HepG2 (cell line): ENCODE results near the gene MLLT1. TPM values are rescaled to one million over a fixed set of nuclear protein-coding genes. Genes with fewer than 3 reads are reported as not detected.

ENCODE experiments used
- ATAC-seq: fragments of 200-7000 bp; cut with Tn5 transposase; 3 replicates; pipeline ENCODE4 v1.9.1; 2020; ENCODE audit warnings: mild to moderate bottlenecking, moderate library complexity
- BruUV-seq: library from RNA; stranded (reverse); fragments of 400-500 nt; replicated peaks from 2 replicates; lab custom pipeline; 2021; lab: Mats Ljungman, UMichigan
- CTCF ChIA-PET: fragments of 300-600 bp; formaldehyde crosslinking; extraction: SDS; loops from one replicate; lab custom pipeline; 2021; ENCODE audit warnings: low total read pairs, inconsistent platforms, low intra/inter-chr PET ratio; lab: Yijun Ruan, JAX
- POLR2A ChIA-PET: fragments of 350-600 bp; sonication (Branson Sonifier 250); formaldehyde crosslinking; loops from one replicate; lab custom pipeline; 2020; ENCODE audit warnings: antibody characterized with exemption, inconsistent platforms; lab: Yijun Ruan, JAX
- DNase-seq: peaks from one replicate; pipeline ENCODE4 v3.0.0-alpha.2; 2015; ENCODE audit warnings: low spot score
- FAIRE-seq: peaks from 3 replicates; lab custom pipeline; 2011; peaks lifted over from hg19 to GRCh38; lab: Jason Lieb, UNC
- H2AFZ ChIP-seq: one replicate; pipeline ENCODE4 v1.6.1; 2011; ENCODE audit warnings: low read length, inconsistent platforms
- H3K27ac ChIP-seq: fragments of 300-600 bp; 3 replicates; pipeline ENCODE4 v1.8.0; 2011; ENCODE audit warnings: mixed run types, mild to moderate bottlenecking, mixed read lengths, low read length, inconsistent platforms; ENCODE audit not compliant: insufficient read depth; ENCODE audit errors: extremely low read length
- H3K27me3 ChIP-seq, 2 experiments: fragments of 200-600 bp in 1 of 2; 2 replicates in 1 of 2; 3 replicates in 1 of 2; pipeline versions ENCODE4 v1.6.0 to v1.8.0; 2011; ENCODE audit warnings: low read length in 2 of 2, mild to moderate bottlenecking in 2 of 2, moderate library complexity in 2 of 2, inconsistent platforms in 1 of 2; ENCODE audit not compliant: insufficient read depth in 2 of 2, control insufficient read depth in 1 of 2
- H3K36me3 ChIP-seq, 2 experiments: fragments of 200-600 bp in 1 of 2; replicated peaks in 1 of 2; 2 replicates in 1 of 2; 3 replicates in 1 of 2; pipeline versions ENCODE4 v1.5.1 to v1.8.0; 2011; ENCODE audit warnings: low read length in 2 of 2, inconsistent platforms in 1 of 2; ENCODE audit not compliant: insufficient read depth in 2 of 2, control insufficient read depth in 1 of 2
- H3K4me1 ChIP-seq: 2 replicates; pipeline ENCODE4 v1.5.1; 2012; ENCODE audit warnings: low read length, inconsistent platforms; ENCODE audit not compliant: insufficient read depth
- H3K4me2 ChIP-seq: 2 replicates; pipeline ENCODE4 v1.6.0; 2011; ENCODE audit warnings: low read depth, low read length, inconsistent platforms
- H3K4me3 ChIP-seq, 3 experiments: fragments of 200-600 bp in 1 of 3; sonication (generic), shearing (Covaris generic) in 1 of 3; replicated peaks in 1 of 3; 2 replicates each; pipeline ENCODE4 v1.5.1; 2011 to 2016; ENCODE audit warnings: low read length in 3 of 3, inconsistent platforms in 2 of 3, low read depth in 2 of 3, mild to moderate bottlenecking in 2 of 3, control low read depth in 1 of 3, mixed read lengths in 1 of 3; ENCODE audit not compliant: insufficient read depth in 1 of 3
- H3K79me2 ChIP-seq: one replicate; pipeline ENCODE4 v1.6.1; 2011; ENCODE audit warnings: low read length, inconsistent platforms; ENCODE audit not compliant: insufficient read depth
- H3K9ac ChIP-seq: 2 replicates; pipeline ENCODE4 v1.6.0; 2011; ENCODE audit warnings: mild to moderate bottlenecking, low read depth, low read length, inconsistent platforms; ENCODE audit not compliant: insufficient read depth
- H3K9me3 ChIP-seq: 2 replicates; pipeline ENCODE4 v1.5.1; 2012; ENCODE audit warnings: mild to moderate bottlenecking, low read length
- H4K20me1 ChIP-seq: 2 replicates; pipeline ENCODE4 v1.6.0; 2011; ENCODE audit warnings: inconsistent platforms, mild to moderate bottlenecking, low read length, moderate library complexity; ENCODE audit not compliant: insufficient read depth
- AHR ChIP-seq: IDR thresholded peaks from 2 replicates; pipeline ENCODE4 v1.6.1; 2018; ENCODE audit warnings: missing genetic modification reagents, missing compliant biosample characterization
- KDM2A ChIP-seq: sonication (generic); formaldehyde crosslinking; IDR thresholded peaks from 2 replicates; pipeline ENCODE4 v1.4.0; 2020; ENCODE audit warnings: low read depth, missing genetic modification reagents, borderline replicate concordance
- RXRA ChIP-seq: sonication (generic); formaldehyde crosslinking; IDR thresholded peaks from 2 replicates; pipeline ENCODE4 v1.5.1; 2020; ENCODE audit warnings: missing genetic modification reagents
- SIX4 ChIP-seq: sonication (generic); formaldehyde crosslinking; IDR thresholded peaks from 2 replicates; pipeline ENCODE4 v1.4.0; 2020; ENCODE audit warnings: missing genetic modification reagents
- TBL1XR1 ChIP-seq: fragments of 150-350 bp; IDR thresholded peaks from 2 replicates; pipeline ENCODE4 v1.6.1; 2014; ENCODE audit warnings: borderline replicate concordance, low read length; ENCODE audit not compliant: partially characterized antibody
- ZNF160 ChIP-seq: sonication (generic); formaldehyde crosslinking; IDR thresholded peaks from 2 replicates; pipeline ENCODE4 v1.8.0; 2022; ENCODE audit warnings: mild to moderate bottlenecking, inconsistent platforms, missing genetic modification reagents
- ZNF780A ChIP-seq: sonication (generic); formaldehyde crosslinking; IDR thresholded peaks from 2 replicates; pipeline ENCODE4 v1.8.0; 2022; ENCODE audit warnings: mild to moderate bottlenecking, missing genetic modification reagents, moderate library complexity
- ZNF878 ChIP-seq: sonication (generic); formaldehyde crosslinking; IDR thresholded peaks from 2 replicates; pipeline ENCODE4 v1.8.1; 2023; ENCODE audit warnings: mild to moderate bottlenecking, missing genetic modification reagents, moderate library complexity
- WGBS: methylation state at CpG from one replicate; pipeline ENCODE4 v1.1.6; 2017; ENCODE audit warnings: low lambda C conversion rate; 5-methylcytosine and 5-hydroxymethylcytosine counted together
- in situ Hi-C: cut with HindIII; loops from 2 replicates; pipeline ENCODE4 v1.10.0; 2017; ENCODE audit warnings: low pct_unique_long_range_greater_than_20kb; ENCODE audit not compliant: extremely low pct_ligation_motif_present
- intact Hi-C: fragments of 100-400 bp; cut with micrococcal nuclease; formaldehyde crosslinking; loops from one replicate; pipeline ENCODE4 v1.10.0; 2022; ENCODE audit not compliant: unreplicated experiment
- polyA plus RNA-seq, 8 experiments: library from polyadenylated mRNA; depleted of rRNA in 3 of 8; stranded (reverse) in 7 of 8; unstranded in 1 of 8; fragments of >200 nt; fragmentation: Illumina TruSeq in 4 of 8; extraction: Trizol in 4 of 8; gene quantifications; 2 replicates each; pipeline versions ENCODE4 v1.2.1 to v1.2.3, GENCODE V29; 2011 to 2016; ENCODE audit warnings: low read depth in 4 of 8, missing spikeins in 1 of 8, mixed read lengths in 1 of 8; ENCODE audit not compliant: insufficient read depth in 1 of 8
- total RNA-seq, 5 experiments: library from RNA; depleted of rRNA; stranded (reverse); fragments of >200 nt; fragmentation: Illumina TruSeq; extraction: Trizol; gene quantifications; 2 replicates each; pipeline ENCODE4 v1.2.3, GENCODE V29; 2016; ENCODE audit warnings: low read depth in 1 of 5
- TF ChIP-seq, protein P1 (sequence below): sonication (generic); formaldehyde crosslinking; IDR thresholded peaks from 2 replicates; pipeline ENCODE4 v1.4.0; 2020; ENCODE audit warnings: missing genetic modification reagents, borderline replicate concordance
- TF ChIP-seq, protein P2 (sequence below): sonication (generic); formaldehyde crosslinking; IDR thresholded peaks from 2 replicates; pipeline ENCODE4 v1.5.1; 2020; ENCODE audit warnings: mild to moderate bottlenecking, moderate library complexity, missing genetic modification reagents
- TF ChIP-seq, protein P3 (sequence below): sonication (generic); formaldehyde crosslinking; IDR thresholded peaks from 2 replicates; pipeline ENCODE4 v1.4.0; 2020; ENCODE audit warnings: missing genetic modification reagents
- TF ChIP-seq, protein P4 (sequence below): sonication (generic); formaldehyde crosslinking; IDR thresholded peaks from 2 replicates; pipeline ENCODE4 v1.5.0; 2020; ENCODE audit warnings: mild to moderate bottlenecking, missing genetic modification reagents, borderline replicate concordance

MLLT1 gene
- total and polyA plus RNA-seq, 2 of the 13 experiments (the other 11 are each of a cell fraction or from before 2014, with no cell fraction given), result 11.7 to 12.2 TPM

DNA sequence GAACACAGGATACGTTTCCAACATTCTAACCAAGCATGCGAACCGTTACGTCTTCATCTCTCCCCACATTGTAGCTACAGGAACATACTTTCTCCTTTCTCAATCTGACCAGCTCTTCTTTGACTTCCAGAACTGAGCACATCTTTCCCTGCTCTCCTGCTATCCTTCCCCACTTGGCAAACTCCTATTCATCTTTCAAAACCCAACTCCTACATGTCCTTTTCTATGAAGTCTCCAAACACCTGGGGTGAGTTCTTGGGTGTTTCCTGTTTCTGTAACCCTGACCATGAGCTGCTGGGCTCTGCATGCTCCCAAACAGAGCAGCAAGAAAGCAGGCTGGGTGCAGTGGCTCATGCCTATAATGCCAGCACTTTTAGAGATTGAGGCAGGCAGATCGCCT is 47.0 kb upstream of the MLLT1 start (continued):
- TF ChIP-seq, protein P1, sequence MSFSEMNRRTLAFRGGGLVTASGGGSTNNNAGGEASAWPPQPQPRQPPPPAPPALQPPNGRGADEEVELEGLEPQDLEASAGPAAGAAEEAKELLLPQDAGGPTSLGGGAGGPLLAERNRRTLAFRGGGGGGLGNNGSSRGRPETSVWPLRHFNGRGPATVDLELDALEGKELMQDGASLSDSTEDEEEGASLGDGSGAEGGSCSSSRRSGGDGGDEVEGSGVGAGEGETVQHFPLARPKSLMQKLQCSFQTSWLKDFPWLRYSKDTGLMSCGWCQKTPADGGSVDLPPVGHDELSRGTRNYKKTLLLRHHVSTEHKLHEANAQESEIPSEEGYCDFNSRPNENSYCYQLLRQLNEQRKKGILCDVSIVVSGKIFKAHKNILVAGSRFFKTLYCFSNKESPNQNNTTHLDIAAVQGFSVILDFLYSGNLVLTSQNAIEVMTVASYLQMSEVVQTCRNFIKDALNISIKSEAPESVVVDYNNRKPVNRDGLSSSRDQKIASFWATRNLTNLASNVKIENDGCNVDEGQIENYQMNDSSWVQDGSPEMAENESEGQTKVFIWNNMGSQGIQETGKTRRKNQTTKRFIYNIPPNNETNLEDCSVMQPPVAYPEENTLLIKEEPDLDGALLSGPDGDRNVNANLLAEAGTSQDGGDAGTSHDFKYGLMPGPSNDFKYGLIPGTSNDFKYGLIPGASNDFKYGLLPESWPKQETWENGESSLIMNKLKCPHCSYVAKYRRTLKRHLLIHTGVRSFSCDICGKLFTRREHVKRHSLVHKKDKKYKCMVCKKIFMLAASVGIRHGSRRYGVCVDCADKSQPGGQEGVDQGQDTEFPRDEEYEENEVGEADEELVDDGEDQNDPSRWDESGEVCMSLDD (CRISPR knock-in tag), result no peak
- TF ChIP-seq SIX4 (CRISPR knock-in tag), result no peak
- no peak for TF ChIP-seq RXRA (CRISPR knock-in tag)
- no peak for TF ChIP-seq ZNF878 (CRISPR knock-in tag)
- no peak for TF ChIP-seq TBL1XR1
- TF ChIP-seq AHR, result no peak
- TF ChIP-seq, all 625 proteins: peak for 0

DNA sequence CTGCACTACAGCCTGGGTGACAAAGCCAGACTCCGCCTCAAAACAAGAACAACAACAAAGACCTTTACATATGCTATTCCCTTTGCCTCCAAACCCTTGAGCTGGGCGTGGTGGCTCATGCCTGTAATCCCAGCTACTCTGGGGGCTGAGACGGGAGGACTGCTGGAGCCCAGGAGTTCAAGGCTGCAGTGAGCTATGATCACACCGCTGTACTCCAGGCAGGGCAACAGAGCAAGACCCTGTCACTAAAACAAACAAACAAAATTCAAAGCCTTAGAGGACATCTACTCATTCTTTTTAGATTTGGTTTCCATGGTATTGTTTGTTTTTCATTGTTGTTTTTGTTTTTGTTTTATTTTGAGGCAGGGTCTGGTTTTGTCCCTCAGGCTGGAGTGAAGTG is 45.8 kb upstream of the MLLT1 start:
- 7% methylated on average over 4 of the region's 4 CpGs for WGBS
- no peak for ATAC-seq
- Histone ChIP-seq H3K36me3 (no peaks in the 10 kb centered on the region), H3K27ac (no peak overlapping the region), H3K4me2 (no peak overlapping the region), H4K20me1 (no peaks in the 10 kb centered on the region), H2AFZ (no peak overlapping the region), H3K4me1 (no peaks in the 10 kb centered on the region), H3K27me3 (peaks cover 0 to 6% of the 10 kb centered on the region in 2 experiments; a peak in 3 of 5 replicates), H3K79me2 (no peaks in the 10 kb centered on the region), H3K4me3 (no peak overlapping the region), H3K9me3 (no peaks in the 10 kb centered on the region), H3K9ac (no peak overlapping the region)
- CTCF ChIA-PET, result no interaction called here
- POLR2A ChIA-PET, result no interaction called here
- no peak for DNase-seq
- no TSS peak for BruUV-seq
- in situ Hi-C loops (no loop called here), intact Hi-C loops (no loop called here)
- FAIRE-seq, result no peak
- no peak for TF ChIP-seq KDM2A (CRISPR knock-in tag)
- no peak for TF ChIP-seq ZNF780A
- TF ChIP-seq, protein P2, sequence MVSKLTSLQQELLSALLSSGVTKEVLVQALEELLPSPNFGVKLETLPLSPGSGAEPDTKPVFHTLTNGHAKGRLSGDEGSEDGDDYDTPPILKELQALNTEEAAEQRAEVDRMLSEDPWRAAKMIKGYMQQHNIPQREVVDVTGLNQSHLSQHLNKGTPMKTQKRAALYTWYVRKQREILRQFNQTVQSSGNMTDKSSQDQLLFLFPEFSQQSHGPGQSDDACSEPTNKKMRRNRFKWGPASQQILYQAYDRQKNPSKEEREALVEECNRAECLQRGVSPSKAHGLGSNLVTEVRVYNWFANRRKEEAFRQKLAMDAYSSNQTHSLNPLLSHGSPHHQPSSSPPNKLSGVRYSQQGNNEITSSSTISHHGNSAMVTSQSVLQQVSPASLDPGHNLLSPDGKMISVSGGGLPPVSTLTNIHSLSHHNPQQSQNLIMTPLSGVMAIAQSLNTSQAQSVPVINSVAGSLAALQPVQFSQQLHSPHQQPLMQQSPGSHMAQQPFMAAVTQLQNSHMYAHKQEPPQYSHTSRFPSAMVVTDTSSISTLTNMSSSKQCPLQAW (CRISPR knock-in tag), result no peak
- no peak for TF ChIP-seq ZNF160
- TF ChIP-seq, protein P3, sequence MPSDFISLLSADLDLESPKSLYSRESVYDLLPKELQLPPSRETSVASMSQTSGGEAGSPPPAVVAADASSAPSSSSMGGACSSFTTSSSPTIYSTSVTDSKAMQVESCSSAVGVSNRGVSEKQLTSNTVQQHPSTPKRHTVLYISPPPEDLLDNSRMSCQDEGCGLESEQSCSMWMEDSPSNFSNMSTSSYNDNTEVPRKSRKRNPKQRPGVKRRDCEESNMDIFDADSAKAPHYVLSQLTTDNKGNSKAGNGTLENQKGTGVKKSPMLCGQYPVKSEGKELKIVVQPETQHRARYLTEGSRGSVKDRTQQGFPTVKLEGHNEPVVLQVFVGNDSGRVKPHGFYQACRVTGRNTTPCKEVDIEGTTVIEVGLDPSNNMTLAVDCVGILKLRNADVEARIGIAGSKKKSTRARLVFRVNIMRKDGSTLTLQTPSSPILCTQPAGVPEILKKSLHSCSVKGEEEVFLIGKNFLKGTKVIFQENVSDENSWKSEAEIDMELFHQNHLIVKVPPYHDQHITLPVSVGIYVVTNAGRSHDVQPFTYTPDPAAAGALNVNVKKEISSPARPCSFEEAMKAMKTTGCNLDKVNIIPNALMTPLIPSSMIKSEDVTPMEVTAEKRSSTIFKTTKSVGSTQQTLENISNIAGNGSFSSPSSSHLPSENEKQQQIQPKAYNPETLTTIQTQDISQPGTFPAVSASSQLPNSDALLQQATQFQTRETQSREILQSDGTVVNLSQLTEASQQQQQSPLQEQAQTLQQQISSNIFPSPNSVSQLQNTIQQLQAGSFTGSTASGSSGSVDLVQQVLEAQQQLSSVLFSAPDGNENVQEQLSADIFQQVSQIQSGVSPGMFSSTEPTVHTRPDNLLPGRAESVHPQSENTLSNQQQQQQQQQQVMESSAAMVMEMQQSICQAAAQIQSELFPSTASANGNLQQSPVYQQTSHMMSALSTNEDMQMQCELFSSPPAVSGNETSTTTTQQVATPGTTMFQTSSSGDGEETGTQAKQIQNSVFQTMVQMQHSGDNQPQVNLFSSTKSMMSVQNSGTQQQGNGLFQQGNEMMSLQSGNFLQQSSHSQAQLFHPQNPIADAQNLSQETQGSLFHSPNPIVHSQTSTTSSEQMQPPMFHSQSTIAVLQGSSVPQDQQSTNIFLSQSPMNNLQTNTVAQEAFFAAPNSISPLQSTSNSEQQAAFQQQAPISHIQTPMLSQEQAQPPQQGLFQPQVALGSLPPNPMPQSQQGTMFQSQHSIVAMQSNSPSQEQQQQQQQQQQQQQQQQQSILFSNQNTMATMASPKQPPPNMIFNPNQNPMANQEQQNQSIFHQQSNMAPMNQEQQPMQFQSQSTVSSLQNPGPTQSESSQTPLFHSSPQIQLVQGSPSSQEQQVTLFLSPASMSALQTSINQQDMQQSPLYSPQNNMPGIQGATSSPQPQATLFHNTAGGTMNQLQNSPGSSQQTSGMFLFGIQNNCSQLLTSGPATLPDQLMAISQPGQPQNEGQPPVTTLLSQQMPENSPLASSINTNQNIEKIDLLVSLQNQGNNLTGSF (CRISPR knock-in tag), result no peak
- TF ChIP-seq, protein P4, sequence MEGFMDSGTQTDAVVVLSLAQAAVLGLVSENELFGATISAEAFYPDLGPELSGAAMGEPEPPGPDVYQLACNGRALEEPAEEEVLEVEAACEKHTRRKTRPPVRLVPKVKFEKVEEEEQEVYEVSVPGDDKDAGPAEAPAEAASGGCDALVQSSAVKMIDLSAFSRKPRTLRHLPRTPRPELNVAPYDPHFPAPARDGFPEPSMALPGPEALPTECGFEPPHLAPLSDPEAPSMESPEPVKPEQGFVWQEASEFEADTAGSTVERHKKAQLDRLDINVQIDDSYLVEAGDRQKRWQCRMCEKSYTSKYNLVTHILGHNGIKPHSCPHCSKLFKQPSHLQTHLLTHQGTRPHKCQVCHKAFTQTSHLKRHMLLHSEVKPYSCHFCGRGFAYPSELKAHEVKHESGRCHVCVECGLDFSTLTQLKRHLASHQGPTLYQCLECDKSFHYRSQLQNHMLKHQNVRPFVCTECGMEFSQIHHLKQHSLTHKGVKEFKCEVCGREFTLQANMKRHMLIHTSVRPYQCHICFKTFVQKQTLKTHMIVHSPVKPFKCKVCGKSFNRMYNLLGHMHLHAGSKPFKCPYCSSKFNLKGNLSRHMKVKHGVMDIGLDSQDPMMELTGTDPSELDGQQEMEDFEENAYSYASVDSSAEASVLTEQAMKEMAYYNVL, result no peak
